OCI-M2 (cell line): Measurements from ENCODE around the gene KLHL22.

ENCODE experiments used
- DNase-seq: peaks from one replicate; lab custom pipeline; 2025; ENCODE audit not compliant: unreplicated experiment; lab: John Stamatoyannopoulos, UW

Gene KLHL22

GRCh38 chr22:20449819-20450550 is 45.6 kb downstream of the KLHL22 start:
- no peak for DNase-seq

GRCh38 chr22:20448630-20449029 is 47.0 kb downstream of the KLHL22 start:
- DNase-seq: no peak

- no peak for DNase-seq
Measured at GRCh38 chr22:20446383-20446970, 49.1 kb downstream of the KLHL22 start.

GRCh38 chr22:20444325-20444724 is 51.3 kb downstream of the KLHL22 start:
- no peak for DNase-seq

GRCh38 chr22:20442485-20443284 is 52.9 kb downstream of the KLHL22 start:
- DNase-seq: no peak

GRCh38 chr22:20441631-20442484 is 53.7 kb downstream of the KLHL22 start:
- DNase-seq: no peak

GRCh38 chr22:20440637-20441591 is 54.7 kb downstream of the KLHL22 start:
- DNase-seq: no peak

- no peak for DNase-seq
Measured at GRCh38 chr22:20439928-20440575, 55.5 kb downstream of the KLHL22 start.

- no peak for DNase-seq
Measured at GRCh38 chr22:20439556-20439927, 56.1 kb downstream of the KLHL22 start.

GRCh38 chr22:20438678-20439492 is 56.7 kb downstream of the KLHL22 start:
- no peak for DNase-seq

GRCh38 chr22:20438427-20438677 is 57.2 kb downstream of the KLHL22 start:
- DNase-seq: no peak

GRCh38 chr22:20437613-20438426 is 57.8 kb downstream of the KLHL22 start, which contains the start of gene SCARF2:
TSS of gene SCARF2 (minus strand) at chr22:20437825. CDS start at chr22:20437754, 71 bp downstream.
- no peak for DNase-seq

- no peak for DNase-seq
Measured at GRCh38 chr22:20436768-20437612, 58.6 kb downstream of the KLHL22 start.

GRCh38 chr22:20436307-20436767 is 59.3 kb downstream of the KLHL22 start:
- no peak for DNase-seq

GRCh38 chr22:20435436-20436306 is 59.9 kb downstream of the KLHL22 start:
- DNase-seq: no peak

- no peak for DNase-seq
Measured at GRCh38 chr22:20434773-20435172, 60.8 kb downstream of the KLHL22 start.
